ENCODE results near the gene CASP2.
"Not testable (repeated sequence)": the region's sequence is repeated elsewhere in the genome, so short reads cannot be mapped to it uniquely, and the experiment has no call there.

The CASP2 gene

DNA sequence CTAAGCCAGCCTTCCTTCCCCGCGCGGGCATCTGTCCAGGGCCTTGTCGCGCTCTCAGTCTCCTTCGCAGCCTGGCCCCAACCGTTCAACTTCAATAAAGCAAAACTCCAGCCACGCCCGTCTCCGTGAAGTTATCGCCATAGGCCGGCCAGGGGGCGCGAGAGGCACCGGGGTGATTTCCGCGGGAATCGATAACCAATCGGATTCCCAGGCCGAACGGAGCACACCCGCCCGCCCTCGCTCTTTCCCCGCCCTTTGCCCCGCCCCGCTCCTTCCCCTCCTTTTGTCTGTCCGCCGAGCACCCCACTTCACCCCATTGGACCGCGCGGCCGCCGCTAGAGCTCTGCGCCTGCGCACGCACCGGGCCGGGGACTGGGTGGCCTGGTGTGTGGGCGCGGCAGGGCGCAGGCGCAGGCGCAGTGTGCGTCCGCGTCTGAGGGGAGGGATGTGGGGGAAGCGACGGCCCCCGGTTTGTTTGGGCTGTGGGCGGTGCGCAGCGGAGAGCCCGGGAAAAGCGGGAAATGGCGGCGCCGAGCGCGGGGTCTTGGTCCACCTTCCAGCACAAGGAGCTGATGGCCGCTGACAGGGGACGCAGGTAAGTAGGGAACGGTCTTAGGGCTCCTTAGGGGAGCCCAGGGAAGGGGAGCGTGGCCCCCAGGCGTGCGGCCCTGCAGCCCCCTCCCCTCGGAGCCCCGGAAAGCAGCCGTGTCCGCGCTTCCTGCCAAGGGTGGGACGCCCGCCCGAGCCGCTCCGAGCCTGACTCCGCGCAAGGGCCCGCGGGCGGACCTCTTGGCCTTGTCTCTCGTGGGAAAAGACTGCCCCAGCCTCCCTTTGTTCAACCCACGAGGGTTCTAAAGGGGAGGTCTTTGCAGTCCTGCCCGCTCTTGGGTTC lies at the start of gene CASP2:
Gene CASP2, plus strand, starts transcription at position 417 of the 892 bp plus-strand sequence. Its CDS starts 105 bp downstream, at position 522.
- DNase-seq, result peak; percentile 96 to 99 (median 98)

DNA sequence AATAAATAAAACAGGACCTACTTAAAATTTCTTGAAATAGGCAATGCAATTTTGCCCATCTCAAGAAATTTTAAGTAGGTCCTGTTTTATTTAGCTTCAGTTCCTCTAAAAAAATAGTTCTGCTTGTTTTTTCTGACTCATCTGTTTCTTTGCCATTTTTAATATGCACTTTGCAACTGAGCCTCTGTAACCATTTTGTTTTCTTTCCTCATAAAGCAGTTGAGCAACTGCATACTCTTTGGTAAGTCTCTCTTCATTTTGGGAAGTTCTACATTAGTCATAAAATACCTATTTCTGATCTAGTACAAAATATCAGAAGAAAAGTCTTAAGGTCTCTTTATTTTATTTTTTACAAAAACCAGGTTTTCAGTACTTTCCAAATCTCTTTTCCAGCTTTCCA lies 48.3 kb upstream of the CASP2 start:
- DNase-seq, result no peak

DNA sequence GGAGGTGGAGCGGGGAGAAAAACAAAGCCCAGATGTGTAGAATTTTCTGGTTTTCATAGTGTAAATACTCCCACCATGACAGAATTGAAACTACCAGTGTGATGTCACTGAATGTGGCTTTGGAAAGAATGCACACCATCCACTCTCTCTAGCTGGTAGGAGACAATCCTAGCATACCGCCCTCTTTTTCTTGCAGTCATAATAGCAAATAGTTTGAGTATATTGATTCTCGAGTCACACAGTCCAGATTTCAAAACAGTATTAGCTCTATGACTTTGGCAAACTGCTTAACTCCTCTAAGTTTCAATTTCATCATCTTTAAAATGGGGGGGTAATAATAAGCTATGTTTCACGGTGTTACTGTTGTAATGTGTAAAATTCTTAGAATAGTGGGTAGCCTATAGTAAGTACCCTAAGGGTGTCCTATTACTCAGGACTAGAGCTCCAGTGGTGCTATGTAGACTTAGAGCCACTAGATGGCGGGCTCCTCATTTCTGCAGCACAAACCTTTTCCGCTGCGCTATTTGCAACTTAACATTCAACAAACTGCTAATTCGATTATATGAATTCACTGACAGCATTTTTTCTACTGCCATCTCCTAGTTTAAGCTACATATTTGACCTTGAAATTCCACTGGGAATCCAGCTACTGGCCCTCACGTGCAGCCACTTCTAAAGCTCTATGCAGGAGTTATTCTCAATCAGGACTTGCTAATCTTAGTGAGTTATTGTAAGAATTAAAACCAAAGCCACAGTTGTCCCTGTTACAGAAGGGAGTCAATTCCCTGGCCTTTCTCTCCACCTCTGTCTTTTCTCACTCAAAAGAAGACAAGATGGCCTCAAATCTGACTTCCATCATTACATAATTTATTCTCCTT lies 47.6 kb upstream of the CASP2 start:
- peak; percentile 26 to 79 (median 58) for DNase-seq

DNA sequence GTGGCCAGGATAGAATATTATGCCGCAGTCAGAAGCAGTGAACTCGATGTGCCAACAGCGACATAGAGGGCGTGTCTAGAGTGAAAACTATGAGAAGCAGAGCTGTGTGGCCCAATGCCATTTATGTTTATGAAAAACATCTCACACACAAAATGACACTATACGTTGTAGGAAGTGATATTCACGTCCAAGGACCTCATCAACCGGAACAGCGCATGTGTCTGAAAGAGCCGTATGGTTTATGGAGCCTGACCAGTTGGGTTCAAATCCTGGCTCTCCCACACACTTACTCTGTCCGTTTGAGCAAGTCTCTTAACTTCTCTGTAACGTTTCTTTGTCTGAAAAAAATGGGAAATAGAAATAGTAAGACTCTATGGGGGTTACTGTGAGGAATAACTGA lies 45.8 kb upstream of the CASP2 start:
- no peak for DNase-seq

DNA sequence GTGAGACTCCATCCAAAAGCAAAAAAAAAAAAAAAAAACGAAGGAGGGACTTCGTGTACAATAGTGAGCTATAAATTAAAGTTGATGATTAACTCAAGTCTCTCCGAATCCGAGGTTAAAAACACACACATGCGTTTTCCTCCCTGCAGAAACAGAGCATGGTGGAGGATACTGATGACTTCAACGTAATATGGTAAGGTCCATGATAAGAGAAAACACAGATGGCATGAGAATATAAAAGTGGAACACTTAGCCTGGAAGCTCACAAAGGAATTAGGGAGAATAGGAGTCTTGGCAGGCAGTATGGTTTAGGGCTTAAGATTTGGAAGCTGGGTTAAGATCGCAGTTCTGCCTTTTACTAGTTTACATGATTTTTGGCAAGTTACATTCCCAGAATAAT lies 45.0 kb upstream of the CASP2 start:
- DNase-seq, result no peak

DNA sequence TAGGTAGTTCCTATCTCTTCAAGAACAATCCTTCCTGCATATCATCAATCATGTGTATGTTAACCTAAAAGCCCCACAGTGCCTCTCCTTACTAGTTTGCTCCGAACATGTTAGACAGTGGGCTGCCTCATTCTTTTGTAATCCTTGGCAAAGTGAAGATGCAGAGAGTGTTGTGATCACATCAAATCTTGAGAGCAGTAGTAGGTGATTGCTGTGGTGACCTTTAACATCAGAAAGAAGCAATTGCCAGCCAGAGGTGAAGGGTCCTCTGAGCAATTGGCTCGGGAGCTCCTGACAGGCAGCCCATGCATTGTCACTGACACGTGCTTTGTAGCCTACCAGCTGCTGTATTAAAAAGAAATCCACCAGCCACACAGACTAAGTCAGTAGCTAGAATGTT lies 44.5 kb upstream of the CASP2 start:
- no peak for DNase-seq

DNA sequence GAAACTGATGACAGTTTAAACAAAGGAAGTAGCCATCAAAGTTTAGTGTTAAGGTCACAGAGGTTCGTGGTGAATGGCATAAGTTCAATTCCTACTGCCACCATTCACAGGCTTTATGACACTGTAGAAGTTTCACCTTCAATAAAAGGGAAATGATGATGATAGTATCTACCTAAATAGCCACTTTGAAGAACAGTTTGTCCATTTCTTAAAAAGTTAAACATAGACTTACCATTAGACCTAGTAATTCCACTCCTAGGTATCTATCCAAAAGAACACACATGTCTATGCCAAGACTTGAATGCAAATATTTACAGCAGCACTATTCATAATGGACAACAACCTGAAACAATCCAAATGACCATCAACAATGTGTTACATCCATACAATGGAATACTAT lies 43.8 kb upstream of the CASP2 start:
- DNase-seq, result no peak

DNA sequence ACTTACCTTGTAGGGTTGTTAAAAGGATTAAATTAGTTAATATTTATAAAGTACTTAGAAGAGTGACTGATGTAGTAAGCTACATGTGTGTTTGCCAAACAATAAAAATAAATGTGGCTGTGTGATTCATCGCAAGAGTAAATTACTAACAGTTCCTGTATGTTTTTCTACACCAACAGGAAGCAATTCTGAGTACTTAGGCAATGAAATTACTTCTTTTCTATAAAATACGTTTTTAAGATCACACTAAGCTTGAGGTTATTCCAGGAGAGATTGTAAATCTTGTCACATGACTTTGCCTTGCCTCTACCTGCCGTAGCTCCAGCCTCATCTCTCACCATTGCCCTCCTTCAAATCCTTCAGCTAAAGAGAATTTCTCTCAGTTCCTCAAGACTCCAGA lies 43.0 kb upstream of the CASP2 start:
- DNase-seq, result no peak

DNA sequence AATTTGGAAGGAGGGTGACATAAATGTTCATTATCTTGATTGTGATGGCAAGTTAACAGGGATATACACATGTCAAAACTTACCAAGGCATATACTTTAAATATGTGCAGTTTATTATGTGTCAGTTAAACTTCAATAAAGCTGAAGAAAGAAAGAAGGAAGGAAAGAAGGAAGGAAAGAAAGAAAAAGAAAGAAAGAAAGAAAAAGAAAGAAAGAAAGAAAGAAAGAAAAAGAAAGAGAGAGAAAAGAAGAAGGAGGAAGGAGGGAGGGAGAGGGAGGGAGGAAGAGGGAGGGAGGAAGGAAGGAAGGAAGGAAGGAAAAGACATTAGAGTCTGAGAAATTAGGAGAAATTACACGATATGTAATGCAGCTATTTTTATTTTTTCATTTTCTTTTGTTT lies 40.8 kb upstream of the CASP2 start:
- no peak for DNase-seq

DNA sequence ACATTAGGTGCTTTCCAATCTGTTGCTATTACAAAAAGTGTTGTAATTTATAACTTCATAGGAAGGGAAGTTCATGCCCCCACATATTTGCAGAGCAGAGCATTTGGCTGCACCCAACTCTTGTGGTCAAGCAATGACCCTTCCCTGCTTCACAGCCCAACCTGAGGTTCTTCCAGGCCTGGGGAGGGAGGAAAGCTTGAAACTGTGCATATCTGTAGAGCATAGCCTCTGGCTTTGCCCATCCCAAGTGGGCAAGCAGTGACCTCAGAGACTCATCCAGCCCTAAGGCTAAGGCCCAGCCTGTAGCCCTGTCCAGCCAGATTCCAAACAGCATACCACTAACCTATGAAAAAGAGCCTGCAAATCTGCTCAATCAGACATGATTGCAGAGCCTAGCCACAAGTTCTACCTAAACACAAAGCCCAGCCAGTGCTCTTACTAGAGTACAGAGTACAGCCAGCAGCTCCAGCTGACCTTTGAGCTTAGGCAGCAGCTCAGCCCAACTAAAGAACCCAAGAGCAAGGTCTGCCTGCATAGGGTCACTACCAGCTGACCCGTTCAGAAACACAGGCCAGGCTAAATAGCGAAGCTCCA lies 39.3 kb upstream of the CASP2 start:
- DNase-seq, result no peak

DNA sequence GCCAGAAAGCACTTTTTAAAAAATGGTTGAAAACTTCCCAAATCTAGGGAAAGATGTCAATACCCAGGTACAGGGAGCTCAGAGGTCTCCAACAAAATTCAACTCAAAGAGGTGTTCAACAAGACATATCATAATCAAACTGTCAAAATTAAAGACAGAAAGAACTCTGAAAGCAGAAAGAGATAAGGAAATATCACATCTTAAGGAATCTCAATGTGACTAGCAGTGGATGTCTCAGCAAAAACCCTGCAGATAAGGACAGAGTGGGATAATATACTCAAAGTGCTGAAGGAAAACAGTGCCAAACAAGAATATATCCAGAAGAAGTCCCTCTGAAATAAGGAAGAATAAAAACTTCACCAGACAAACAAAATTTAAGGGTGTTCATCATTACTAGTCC lies 38.0 kb upstream of the CASP2 start:
- no peak for DNase-seq

DNA sequence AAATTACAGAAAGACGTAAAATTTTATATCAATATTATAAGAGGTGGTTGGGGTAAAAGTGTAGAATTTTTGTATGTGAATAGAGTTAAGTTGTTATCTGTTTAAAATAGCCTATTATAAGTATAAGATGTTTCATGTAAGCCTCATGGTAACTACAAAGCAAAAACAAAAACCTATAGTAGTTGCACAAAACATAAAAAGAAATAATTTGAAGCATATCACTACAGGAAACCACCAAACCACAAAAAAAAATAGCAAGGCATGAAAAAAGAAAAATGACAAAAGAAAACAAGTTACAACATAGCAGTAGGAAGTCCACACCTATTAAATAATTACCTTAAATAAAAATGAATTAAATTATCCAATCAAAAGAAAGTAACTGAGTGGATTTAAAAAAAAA lies 37.3 kb upstream of the CASP2 start:
- DNase-seq, result peak in 3 of 6 experiments; percentile 82 to 88 (median 85)

DNA sequence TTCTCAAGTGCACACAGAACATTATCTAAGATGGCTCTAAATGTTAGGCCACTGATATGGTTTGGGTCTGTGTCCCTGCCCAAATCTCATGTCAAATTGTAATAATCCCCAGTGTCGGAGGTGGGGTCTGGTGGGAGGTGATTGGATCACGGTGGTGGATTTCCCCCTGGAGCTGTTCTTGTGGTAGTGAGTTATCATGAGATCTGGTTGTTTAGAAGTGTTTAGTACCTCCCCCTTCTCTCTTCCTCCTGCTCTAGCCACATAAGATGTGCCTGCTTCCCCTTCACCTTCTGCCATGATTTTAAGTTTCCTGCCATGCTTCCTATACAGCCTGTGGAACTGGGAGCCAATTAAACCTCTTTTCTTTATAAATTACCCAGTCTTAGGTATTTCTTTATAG lies 36.1 kb upstream of the CASP2 start:
- peak in 2 of 6 experiments; percentile 10 to 11 for DNase-seq

DNA sequence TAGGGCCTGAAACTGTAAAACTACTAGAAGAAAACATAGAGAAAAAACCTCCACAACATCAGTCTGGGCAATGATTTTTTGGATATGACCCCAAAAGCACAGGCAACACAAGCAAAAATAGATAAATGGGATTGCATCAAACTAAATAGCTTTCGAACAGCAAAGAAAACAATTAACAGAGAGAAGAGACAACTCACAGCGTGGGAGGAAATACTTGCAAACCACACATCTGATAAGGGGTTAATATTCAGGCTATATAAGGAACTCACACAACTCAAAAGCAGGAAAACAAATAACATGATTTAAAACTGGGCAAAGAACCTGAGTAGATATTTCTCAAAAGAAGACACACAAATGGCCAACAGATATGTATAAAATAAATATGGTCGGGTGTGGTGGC lies 32.6 kb upstream of the CASP2 start:
- DNase-seq, result no peak

DNA sequence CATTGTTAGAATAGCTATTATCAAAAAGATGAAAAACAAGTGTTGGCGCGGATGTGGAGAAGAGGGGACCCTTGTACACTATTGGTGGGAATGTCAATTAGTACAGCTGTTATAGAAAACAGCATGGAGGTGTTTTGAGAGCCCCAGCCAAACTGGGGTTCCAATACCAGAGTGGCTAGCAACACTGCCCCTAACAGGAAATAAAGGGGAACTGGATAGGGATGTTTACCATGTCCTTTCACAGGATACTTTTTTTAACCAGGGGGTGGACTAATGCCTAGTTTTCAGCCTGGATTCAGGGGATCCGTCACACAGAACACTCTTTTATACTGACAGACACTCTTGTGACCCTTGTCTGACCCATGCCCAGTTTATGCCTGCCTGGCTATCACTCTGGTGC lies 31.8 kb upstream of the CASP2 start:
- DNase-seq, result no peak

DNA sequence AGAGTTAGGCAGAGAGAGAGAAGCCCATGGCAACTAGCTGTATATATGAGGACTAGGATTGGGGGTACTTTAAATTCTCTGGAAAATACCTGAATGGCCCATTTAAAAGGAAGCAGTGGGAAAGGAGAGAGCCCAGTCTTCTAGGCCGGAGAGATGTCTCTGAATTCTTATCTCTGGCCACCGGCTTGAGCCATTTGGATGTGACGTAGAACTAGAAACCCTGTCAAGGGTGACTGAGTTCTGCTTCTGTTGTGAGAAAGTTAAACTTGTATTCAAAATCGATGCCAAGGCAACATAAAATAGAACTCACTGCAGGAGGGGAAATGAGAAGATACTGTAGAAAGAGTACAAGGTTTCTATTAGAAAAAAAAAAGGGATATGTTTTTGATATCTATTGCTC lies 31.2 kb upstream of the CASP2 start:
- no peak for DNase-seq

DNA sequence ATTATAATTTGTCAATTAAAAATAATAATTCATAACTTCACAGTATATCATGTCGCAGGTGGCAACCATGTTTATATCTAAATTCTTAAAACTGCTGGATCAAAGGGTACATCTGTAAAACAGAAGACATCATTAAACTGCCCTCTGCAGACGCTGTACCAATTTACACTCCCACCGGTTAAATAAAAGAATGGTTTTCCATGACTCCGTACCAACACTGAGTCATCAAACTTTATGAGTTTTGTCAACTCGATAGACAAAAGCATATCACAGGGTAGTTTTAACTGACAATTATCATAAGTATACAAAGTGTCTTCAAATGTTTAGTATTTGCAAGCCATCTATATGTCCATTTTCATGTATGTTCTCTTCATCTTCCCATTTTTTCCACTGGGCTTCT lies 30.6 kb upstream of the CASP2 start:
- no peak for DNase-seq

DNA sequence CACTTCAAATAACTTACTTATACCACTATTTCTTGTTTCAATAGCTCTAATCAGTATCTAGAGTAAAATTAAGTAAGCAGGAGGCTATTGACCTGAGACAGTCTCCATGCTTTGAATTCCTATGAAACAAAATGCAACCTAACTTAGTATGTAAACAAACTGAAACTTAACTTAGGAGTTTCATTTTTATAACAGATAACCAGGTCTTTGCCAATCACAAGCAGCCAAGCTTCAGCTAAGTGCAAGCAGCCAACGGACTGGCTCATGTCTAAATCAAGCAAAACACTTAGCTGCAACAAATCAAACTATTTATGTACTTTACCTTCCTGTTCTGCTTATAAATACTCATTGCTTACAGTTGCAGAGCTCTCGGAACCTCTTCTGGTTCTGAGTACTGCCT lies 29.3 kb upstream of the CASP2 start:
- DNase-seq, result peak in 2 of 6 experiments; percentile 5 to 27

DNA sequence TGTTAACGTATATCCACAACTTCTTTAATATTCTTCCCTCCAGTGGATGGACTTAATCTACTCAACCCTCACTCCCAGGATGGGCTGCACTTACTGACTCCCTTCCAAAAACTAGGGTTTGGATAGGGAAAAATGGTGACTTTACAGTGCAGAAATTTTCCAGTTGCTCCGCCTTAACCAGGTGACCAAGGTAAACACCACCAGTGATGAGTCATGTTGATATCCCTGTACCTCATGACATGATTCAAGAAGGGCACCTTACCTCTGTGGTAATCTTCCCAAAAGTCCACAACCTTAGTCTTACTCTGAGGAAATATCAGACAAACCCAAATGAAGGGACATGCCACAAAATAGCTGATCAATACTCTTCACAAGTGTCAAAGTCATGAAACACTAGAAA lies 28.4 kb upstream of the CASP2 start:
- no peak for DNase-seq

DNA sequence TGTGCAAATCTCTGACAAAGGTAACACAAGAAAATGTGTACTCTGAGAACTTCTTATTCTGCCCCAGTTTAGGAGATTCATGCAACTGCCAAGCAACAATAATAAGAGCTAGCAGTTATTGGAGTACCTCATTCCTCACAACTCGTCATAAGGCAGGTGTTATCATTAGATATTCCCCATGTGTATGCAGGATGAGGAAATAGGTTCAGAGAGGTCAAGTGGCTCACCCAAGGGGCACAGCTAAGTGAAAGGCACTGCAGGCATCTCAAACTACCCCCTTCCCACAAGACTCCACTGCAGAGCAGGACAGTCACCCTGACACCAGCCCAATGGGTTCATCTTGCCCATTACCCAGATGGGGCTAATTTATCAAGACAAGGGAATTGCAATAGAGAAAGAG lies 26.2 kb upstream of the CASP2 start:
- no peak for DNase-seq

DNA sequence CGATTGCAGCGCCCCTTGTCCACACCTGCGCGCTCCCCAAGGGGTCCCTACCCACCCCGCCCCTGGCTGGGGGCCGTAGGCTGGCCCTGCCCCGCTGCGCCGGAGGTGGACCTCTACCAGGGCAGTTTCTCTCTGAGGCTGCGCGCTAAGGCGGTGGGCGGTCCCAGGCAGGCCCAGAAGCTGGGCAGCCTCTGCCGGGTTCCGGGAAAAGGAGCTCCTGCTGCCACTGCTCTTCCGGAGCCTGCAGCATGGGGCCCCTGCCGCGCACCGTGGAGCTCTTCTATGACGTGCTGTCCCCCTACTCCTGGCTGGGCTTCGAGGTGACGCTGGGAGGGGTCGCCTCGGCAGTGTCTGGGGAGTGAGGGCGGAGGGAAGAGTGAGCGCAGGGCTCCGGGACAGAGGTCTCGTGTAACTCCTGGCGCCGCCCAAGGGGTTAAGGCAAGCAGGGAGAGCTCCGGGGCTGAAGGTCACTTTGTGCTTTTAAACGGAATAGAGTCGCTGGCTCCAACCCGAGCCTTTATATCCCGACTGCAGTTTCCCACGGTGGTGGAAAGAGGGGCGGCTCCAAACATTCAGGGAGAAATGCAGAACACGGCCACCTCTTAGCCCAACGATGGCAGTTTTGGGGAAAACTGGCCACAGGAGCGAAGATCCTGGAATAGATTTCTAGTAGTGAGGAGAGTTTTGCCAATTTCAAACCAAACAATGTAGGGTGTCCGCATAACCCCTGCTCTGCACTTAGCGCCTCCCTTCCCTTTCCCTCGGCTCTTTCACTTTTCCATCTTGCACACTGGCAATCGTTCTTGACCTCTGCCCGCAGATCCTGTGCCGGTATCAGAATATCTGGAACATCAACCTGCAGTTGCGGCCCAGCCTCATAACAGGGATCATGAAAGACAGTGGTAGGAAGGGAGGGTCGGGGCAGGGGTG lies 24.6 kb upstream of the CASP2 start, which contains the start of gene GSTK1:
Gene GSTK1, plus strand, starts transcription at position 176 of the 930 bp plus-strand sequence. Its CDS starts 73 bp downstream, at position 249.
- peak; percentile 59 to 79 (median 64) for DNase-seq

DNA sequence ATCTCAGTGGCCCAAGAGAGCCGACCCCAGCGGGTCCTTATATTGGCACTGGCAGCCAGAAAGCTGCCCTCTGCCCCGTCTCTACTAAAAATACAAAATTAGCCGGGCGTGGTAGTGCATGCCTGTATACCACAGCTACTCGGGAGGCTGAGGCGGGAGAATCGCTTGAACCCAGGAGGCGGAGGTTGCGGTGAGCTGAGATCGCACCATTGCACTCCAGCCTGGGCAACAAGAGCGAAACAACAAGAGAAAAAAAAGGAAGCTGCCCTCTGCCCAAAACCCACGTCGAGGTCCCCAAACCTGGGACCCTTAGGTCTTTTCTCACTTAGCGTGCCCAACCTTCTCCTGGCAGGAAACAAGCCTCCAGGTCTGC lies 24.0 kb upstream of the CASP2 start:
- not testable (repeated sequence) for DNase-seq
